Natural killer cell (primary cell): ENCODE results near the gene PSMB11. TPM values are rescaled to one million over a fixed set of nuclear protein-coding genes. Genes with fewer than 3 reads are reported as not detected.

Source experiments
- ATAC-seq, 3 donors: fragments of 150-1000 bp in 2 of 3; fragments of 200-7000 bp in 1 of 3; cut with Tn5 transposase; 1 replicate in 1 of 3; 2 replicates in 2 of 3; pipeline ENCODE4 v1.10.0; 2021; ENCODE audit warnings: mild to moderate bottlenecking in 2 of 3, moderate library complexity in 2 of 3
- DNase-seq, 2 donors: peaks; one replicate each; pipeline versions ENCODE4 v3.0.0 to v3.0.0-alpha.2; 2013 to 2021; ENCODE audit warnings: mixed read lengths in 1 of 2
- H3K27ac ChIP-seq: one replicate; pipeline ENCODE4 v1.5.1; 2013; ENCODE audit warnings: mild to moderate bottlenecking, low read length
- H3K27me3 ChIP-seq: one replicate; pipeline ENCODE4 v1.6.1; 2013; ENCODE audit warnings: low read length; ENCODE audit not compliant: control insufficient read depth, insufficient read depth
- H3K36me3 ChIP-seq: one replicate; pipeline ENCODE4 v1.6.1; 2013; ENCODE audit warnings: low read length; ENCODE audit not compliant: control insufficient read depth, insufficient read depth
- H3K4me1 ChIP-seq: one replicate; pipeline ENCODE4 v1.6.1; 2013; ENCODE audit warnings: low read length; ENCODE audit not compliant: control insufficient read depth, insufficient read depth
- H3K4me3 ChIP-seq: one replicate; pipeline ENCODE4 v1.5.1; 2013; ENCODE audit warnings: low read length
- H3K9me3 ChIP-seq: one replicate; pipeline ENCODE4 v1.6.1; 2013; ENCODE audit warnings: low read length; ENCODE audit not compliant: control insufficient read depth, insufficient read depth
- H3K27ac Mint-ChIP-seq, 2 donors: one replicate each; pipeline ENCODE4 v1.8.0; 2022; ENCODE audit warnings: mild to moderate bottlenecking in 2 of 2, mixed read lengths in 2 of 2, moderate library complexity in 1 of 2
- H3K27me3 Mint-ChIP-seq, 2 donors: one replicate each; pipeline ENCODE4 v1.8.0; 2022; ENCODE audit warnings: low read depth in 2 of 2, mixed read lengths in 2 of 2
- H3K36me3 Mint-ChIP-seq: one replicate; pipeline ENCODE4 v1.8.0; 2022; ENCODE audit warnings: mixed read lengths
- H3K4me1 Mint-ChIP-seq, 2 donors: one replicate each; pipeline ENCODE4 v1.8.0; 2022; ENCODE audit warnings: mixed read lengths in 2 of 2
- H3K4me3 Mint-ChIP-seq: one replicate; pipeline ENCODE4 v1.8.0; 2022; ENCODE audit warnings: mild to moderate bottlenecking, moderate library complexity, mixed read lengths
- H3K9me3 Mint-ChIP-seq, 2 donors: one replicate each; pipeline ENCODE4 v1.8.0; 2022; ENCODE audit warnings: mixed read lengths in 2 of 2
- WGBS: methylation state at CpG from one replicate; pipeline ENCODE4 v1.1.7; 2013; ENCODE audit warnings: missing lambda C conversion rate; ENCODE audit not compliant: insufficient coverage; 5-methylcytosine and 5-hydroxymethylcytosine counted together
- intact Hi-C: fragments of 100-400 bp; cut with micrococcal nuclease; formaldehyde crosslinking; loops from one replicate; pipeline ENCODE4 v1.14.2; 2022
- total RNA-seq, 4 donors: library from RNA; stranded (reverse); fragments of 120-200 nt in 1 of 4; gene quantifications; one replicate each; pipeline versions ENCODE4 v1.2.3 to v1.2.4, GENCODE V29; 2013 to 2022
- TF ChIP-seq, protein P1 (sequence below): fragments of 200-600 bp; IDR thresholded peaks from one replicate; pipeline ENCODE4 v1.8.0; 2022; ENCODE audit warnings: antibody characterized with exemption

PSMB11 gene
- total RNA-seq, 3 donors from 2014 or later (not counting 1 experiment from before 2014, with no cell fraction given), result not detected

GRCh38 chr14:23055147-23055550 lies 13.1 kb downstream of the PSMB11 start:
- Histone ChIP-seq H3K27me3 (no peaks in the 10 kb centered on the region), H3K9me3 (no peaks in the 10 kb centered on the region), H3K36me3 (peaks cover 10% of the 10 kb centered on the region), H3K4me3 (no peak overlapping the region), H3K27ac (no peak overlapping the region), H3K4me1 (peaks cover 18% of the 10 kb centered on the region)
- H3K27me3 Mint-ChIP-seq, result peaks cover 0 to 3% of the 10 kb centered on the region in 2 donors
- no peak for ATAC-seq
- H3K27ac Mint-ChIP-seq, result peak overlapping the region in 1 of 2 donors; percentile 51
- TF ChIP-seq, protein P1, sequence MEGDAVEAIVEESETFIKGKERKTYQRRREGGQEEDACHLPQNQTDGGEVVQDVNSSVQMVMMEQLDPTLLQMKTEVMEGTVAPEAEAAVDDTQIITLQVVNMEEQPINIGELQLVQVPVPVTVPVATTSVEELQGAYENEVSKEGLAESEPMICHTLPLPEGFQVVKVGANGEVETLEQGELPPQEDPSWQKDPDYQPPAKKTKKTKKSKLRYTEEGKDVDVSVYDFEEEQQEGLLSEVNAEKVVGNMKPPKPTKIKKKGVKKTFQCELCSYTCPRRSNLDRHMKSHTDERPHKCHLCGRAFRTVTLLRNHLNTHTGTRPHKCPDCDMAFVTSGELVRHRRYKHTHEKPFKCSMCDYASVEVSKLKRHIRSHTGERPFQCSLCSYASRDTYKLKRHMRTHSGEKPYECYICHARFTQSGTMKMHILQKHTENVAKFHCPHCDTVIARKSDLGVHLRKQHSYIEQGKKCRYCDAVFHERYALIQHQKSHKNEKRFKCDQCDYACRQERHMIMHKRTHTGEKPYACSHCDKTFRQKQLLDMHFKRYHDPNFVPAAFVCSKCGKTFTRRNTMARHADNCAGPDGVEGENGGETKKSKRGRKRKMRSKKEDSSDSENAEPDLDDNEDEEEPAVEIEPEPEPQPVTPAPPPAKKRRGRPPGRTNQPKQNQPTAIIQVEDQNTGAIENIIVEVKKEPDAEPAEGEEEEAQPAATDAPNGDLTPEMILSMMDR, result no peak
- H3K4me3 Mint-ChIP-seq, result no peak overlapping the region
- H3K4me1 Mint-ChIP-seq, result peaks cover 17 to 27% of the 10 kb centered on the region in 2 donors
- peaks cover 7% of the 10 kb centered on the region for H3K36me3 Mint-ChIP-seq
- DNase-seq, result no peak
- 97% methylated on average over 12 of the region's 12 CpGs for WGBS
- intact Hi-C loops, result loop anchor here (5.0 to 10.0 kb wide), 3 partner anchors 48 to 670 kb away; no protein-coding TSS in a partner anchor
- H3K9me3 Mint-ChIP-seq, result no peaks in the 10 kb centered on the region

DNA sequence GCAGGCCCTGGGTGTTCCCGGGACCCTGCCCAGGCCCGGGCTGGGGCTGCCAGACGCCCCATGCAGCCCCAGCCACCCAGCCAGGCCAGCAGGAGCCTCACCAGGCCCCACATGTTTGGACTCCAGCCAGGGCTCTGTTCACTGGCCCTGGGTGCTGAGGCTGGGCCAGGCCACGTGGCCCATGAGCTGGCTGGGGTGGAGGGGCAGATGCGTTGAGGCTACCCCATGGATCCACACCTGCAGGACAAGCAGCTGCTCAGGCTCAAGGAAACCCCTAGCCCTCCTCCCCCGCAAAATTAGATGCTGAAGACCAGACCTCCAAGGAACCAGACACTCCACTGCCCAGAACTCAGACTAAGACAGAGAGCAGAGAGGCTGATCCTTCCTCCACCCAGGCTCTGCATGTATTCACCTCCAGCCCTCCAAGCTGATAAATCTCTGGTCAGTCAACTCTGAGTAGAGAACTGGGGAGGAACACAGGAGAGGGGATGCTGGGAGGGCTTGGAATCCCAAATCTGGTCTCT lies 13.7 kb downstream of the PSMB11 start:
- Histone ChIP-seq H3K4me1 (peaks cover 18% of the 10 kb centered on the region), H3K4me3 (no peak overlapping the region), H3K27me3 (no peaks in the 10 kb centered on the region), H3K27ac (no peak overlapping the region), H3K9me3 (no peaks in the 10 kb centered on the region), H3K36me3 (peaks cover 15% of the 10 kb centered on the region)
- Mint-ChIP-seq H3K9me3 (no peaks in the 10 kb centered on the region), H3K36me3 (peaks cover 7% of the 10 kb centered on the region), H3K27ac (peak overlapping the region; percentile 61 to 91), H3K4me3 (peak overlapping the region; percentile 90), H3K4me1 (peaks cover 17 to 27% of the 10 kb centered on the region in 2 donors), H3K27me3 (peaks cover 0 to 3% of the 10 kb centered on the region in 2 donors)
- no peak for ATAC-seq
- 83% methylated on average over 6 of the region's 6 CpGs for WGBS
- DNase-seq, result no peak
- TF ChIP-seq, protein P1, result no peak
- intact Hi-C loops, result loop anchor here (5.0 to 10.0 kb wide), 3 partner anchors 48 to 671 kb away; no protein-coding TSS in a partner anchor

DNA sequence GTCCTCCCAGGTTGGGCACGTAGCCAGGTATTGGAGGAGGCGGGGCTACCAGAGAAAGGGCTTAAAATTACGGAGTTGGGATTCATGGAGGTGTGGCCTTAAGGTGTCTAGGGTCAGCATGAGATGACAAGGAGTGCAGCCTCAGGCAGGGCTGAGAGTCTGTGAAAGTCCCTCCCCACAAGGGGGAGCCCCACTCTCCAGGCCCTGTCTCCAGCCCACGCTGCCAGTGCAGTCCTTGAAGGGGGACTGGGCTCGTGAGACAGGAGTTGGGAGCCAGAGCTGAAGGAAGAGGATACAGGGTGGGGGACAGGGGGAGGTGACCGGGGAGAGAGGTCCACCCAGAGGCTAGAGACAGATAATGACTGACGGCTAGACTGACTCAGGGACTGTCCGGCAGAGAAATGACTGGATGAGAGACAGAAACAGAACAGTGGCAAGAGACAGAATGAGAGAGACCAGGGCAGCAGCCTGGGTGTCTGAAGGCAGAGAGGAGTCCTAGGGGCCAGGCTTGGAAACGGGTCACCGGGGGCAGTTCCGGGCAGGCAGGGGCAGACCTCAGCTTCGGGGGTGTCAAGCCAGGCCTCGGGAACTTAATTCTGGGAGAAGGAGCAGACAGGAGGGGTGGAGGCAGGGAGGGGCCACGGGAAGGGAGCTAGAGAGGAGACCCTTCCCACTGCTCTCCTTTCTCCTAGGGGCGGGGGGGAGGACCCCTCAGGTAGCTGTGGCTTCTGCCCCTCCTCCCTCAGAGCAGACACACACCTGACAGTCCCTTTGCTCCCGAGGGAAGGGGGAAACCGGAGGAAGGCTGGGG lies 14.3 kb downstream of the PSMB11 start:
- H3K4me3 Mint-ChIP-seq, result peak overlapping the region; percentile 90
- peak; percentile 68 to 79 (median 73) for ATAC-seq
- H3K9me3 Mint-ChIP-seq, result no peaks in the 10 kb centered on the region
- DNase-seq, result peak; percentile 67 to 85
- TF ChIP-seq, protein P1, result peak; percentile 66
- 17% methylated on average over 14 of the region's 17 CpGs for WGBS
- Histone ChIP-seq H3K4me1 (peaks cover 18% of the 10 kb centered on the region), H3K36me3 (peaks cover 21% of the 10 kb centered on the region), H3K27ac (no peak overlapping the region), H3K27me3 (no peaks in the 10 kb centered on the region), H3K4me3 (no peak overlapping the region), H3K9me3 (no peaks in the 10 kb centered on the region)
- peaks cover 17 to 27% of the 10 kb centered on the region in 2 donors for H3K4me1 Mint-ChIP-seq
- H3K27me3 Mint-ChIP-seq, result peaks cover 0 to 3% of the 10 kb centered on the region in 2 donors
- peaks cover 7% of the 10 kb centered on the region for H3K36me3 Mint-ChIP-seq
- intact Hi-C loops, result loop anchor here (5.0 to 10.0 kb wide), 3 partner anchors 49 to 672 kb away; no protein-coding TSS in a partner anchor
- H3K27ac Mint-ChIP-seq, result peak overlapping the region; percentile 61 to 91
